Panc1 (cell line): Measurements from ENCODE around the gene PDXK. TPM values are rescaled to one million over a fixed set of nuclear protein-coding genes. Genes with fewer than 3 reads are reported as not detected.

Experiments used
- ATAC-seq: fragments of 200-7000 bp; cut with Tn5 transposase; 2 replicates; pipeline ENCODE4 v1.9.1; 2020; ENCODE audit warnings: mild to moderate bottlenecking, moderate library complexity
- BruUV-seq: library from RNA; stranded (reverse); fragments of 400-500 nt; replicated peaks from 2 replicates; lab custom pipeline; 2021; lab: Mats Ljungman, UMichigan
- CTCF ChIA-PET: fragments of 300-600 bp; sonication (Branson Sonifier 250); formaldehyde crosslinking; loops from one replicate; lab custom pipeline; 2022; ENCODE audit warnings: antibody characterized with exemption; lab: Charles Lee
- POLR2A ChIA-PET: fragments of 300-600 bp; sonication (Branson Sonifier 250); formaldehyde crosslinking; loops from one replicate; lab custom pipeline; 2022; ENCODE audit warnings: antibody characterized with exemption; lab: Charles Lee
- DNase-seq: peaks from one replicate; pipeline ENCODE4 v3.0.0-alpha.2; 2010; ENCODE audit warnings: low read depth, low spot score
- H3K27ac ChIP-seq: 2 replicates; pipeline ENCODE4 v1.5.1; 2011; ENCODE audit warnings: mild to moderate bottlenecking, low read length, inconsistent platforms
- H3K27me3 ChIP-seq: fragments of 200-500 bp; sonication (Bioruptor generic); 2 replicates; pipeline ENCODE4 v1.6.0; 2014; ENCODE audit warnings: low read length, inconsistent platforms; ENCODE audit not compliant: control insufficient read depth, insufficient read depth
- H3K36me3 ChIP-seq: fragments of 200-500 bp; sonication (Bioruptor generic); 2 replicates; pipeline ENCODE4 v1.5.1; 2014; ENCODE audit warnings: inconsistent platforms, mild to moderate bottlenecking, low read length, moderate library complexity; ENCODE audit not compliant: control insufficient read depth, insufficient read depth
- H3K4me1 ChIP-seq: 2 replicates; pipeline ENCODE4 v1.5.1; 2011; ENCODE audit warnings: inconsistent platforms, mild to moderate bottlenecking, low read length, moderate library complexity; ENCODE audit not compliant: control insufficient read depth, insufficient read depth
- H3K4me3 ChIP-seq, 2 experiments: 2 replicates each; pipeline ENCODE4 v1.5.1; 2011 to 2012; ENCODE audit warnings: low read depth in 2 of 2, low read length in 2 of 2, mild to moderate bottlenecking in 2 of 2, inconsistent platforms in 1 of 2, moderate library complexity in 1 of 2
- H3K9me3 ChIP-seq: fragments of 200-500 bp; sonication (Bioruptor generic); 2 replicates; pipeline ENCODE4 v1.5.1; 2014; ENCODE audit warnings: low read depth, mild to moderate bottlenecking, inconsistent platforms, low read length, moderate library complexity; ENCODE audit not compliant: control insufficient read depth, insufficient read depth
- POLR2AphosphoS5 ChIP-seq: IDR thresholded peaks from 2 replicates; pipeline ENCODE4 v1.6.1; 2012; ENCODE audit warnings: mild to moderate bottlenecking, low read depth, low read length, moderate library complexity
- SIN3A ChIP-seq: IDR thresholded peaks from 2 replicates; pipeline ENCODE4 v1.6.1; 2012; ENCODE audit warnings: low read depth, mild to moderate bottlenecking, low read length, moderate library complexity, borderline replicate concordance; ENCODE audit not compliant: insufficient read depth
- TCF7L2 ChIP-seq: IDR thresholded peaks from 2 replicates; pipeline ENCODE4 v1.6.1; 2011; ENCODE audit warnings: mild to moderate bottlenecking, low read depth, low read length, inconsistent platforms
- in situ Hi-C: cut with HindIII; loops from 2 replicates; pipeline ENCODE4 v1.10.0; 2016; ENCODE audit warnings: low sequenced_read_pairs, low pct_unique_long_range_greater_than_20kb
- intact Hi-C: fragments of 100-400 bp; cut with micrococcal nuclease; formaldehyde crosslinking; loops from one replicate; pipeline ENCODE4 v1.10.0; 2022; ENCODE audit not compliant: unreplicated experiment
- total RNA-seq: library from RNA; stranded (reverse); gene quantifications from one replicate; pipeline ENCODE4 v1.2.1, GENCODE V29; 2021; ENCODE audit not compliant: unreplicated experiment
- TF ChIP-seq, protein P1 (sequence below): fragments of 450-650 bp; IDR thresholded peaks from 2 replicates; pipeline ENCODE4 v1.5.1; 2017; ENCODE audit warnings: mild to moderate bottlenecking
- TF ChIP-seq, protein P2 (sequence below), 2 experiments: IDR thresholded peaks; 2 replicates each; pipeline ENCODE4 v1.6.1; 2011 to 2012; ENCODE audit warnings: low read depth in 2 of 2, control low read depth in 1 of 2, low read length in 1 of 2, mild to moderate bottlenecking in 1 of 2, moderate library complexity in 1 of 2; ENCODE audit not compliant: insufficient read depth in 1 of 2

Gene PDXK
- total RNA-seq, 1 experiment from 2014 or later = 184 TPM

DNA sequence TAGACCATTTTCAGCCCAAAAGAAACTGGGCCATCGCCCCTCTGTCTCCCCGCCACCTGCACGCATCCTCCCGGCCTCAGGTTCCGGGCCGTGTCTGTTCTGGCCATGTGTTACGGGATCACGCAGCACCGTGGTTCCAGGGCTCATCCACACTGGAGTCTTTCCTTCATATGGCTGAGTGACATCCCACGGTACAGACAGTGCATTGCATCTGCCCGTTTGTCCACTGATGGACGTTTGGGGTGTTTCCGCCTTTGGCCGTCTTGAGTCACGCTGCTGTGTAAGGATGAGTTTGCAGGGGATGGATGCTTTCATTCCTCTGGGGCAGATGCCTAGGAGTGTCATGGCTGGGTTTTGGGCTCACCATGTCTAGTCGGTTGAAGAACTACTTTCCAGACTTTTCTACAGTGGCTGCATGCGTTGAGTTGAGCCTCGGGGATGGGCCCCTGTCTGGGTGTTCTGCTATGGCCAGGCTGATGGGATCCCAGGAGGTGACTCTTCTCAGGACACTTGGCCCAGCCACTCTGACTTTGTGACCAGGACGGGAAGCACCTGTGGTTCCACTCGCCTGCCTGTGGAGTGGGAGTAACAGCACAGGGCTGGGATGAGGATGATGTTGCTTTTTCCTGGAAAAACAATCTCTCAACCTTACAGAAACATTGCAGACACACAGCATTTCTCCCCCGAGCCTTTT, 87.2 kb downstream of the PDXK start:
- H3K9me3 ChIP-seq = no peaks in the 10 kb centered on the region
- peaks cover 11% of the 10 kb centered on the region for H3K4me1 ChIP-seq
- no TSS peak for BruUV-seq
- no peaks in the 10 kb centered on the region for H3K27me3 ChIP-seq
- ChIA-PET CTCF (no interaction called here), POLR2A (no interaction called here)
- no peaks in the 10 kb centered on the region for H3K36me3 ChIP-seq
- DNase-seq (no peak), ATAC-seq (no peak)
- no peak overlapping the region for H3K4me3 ChIP-seq
- no peak overlapping the region for H3K27ac ChIP-seq
- TF ChIP-seq POLR2AphosphoS5 = no peak
- TF ChIP-seq, protein P1, sequence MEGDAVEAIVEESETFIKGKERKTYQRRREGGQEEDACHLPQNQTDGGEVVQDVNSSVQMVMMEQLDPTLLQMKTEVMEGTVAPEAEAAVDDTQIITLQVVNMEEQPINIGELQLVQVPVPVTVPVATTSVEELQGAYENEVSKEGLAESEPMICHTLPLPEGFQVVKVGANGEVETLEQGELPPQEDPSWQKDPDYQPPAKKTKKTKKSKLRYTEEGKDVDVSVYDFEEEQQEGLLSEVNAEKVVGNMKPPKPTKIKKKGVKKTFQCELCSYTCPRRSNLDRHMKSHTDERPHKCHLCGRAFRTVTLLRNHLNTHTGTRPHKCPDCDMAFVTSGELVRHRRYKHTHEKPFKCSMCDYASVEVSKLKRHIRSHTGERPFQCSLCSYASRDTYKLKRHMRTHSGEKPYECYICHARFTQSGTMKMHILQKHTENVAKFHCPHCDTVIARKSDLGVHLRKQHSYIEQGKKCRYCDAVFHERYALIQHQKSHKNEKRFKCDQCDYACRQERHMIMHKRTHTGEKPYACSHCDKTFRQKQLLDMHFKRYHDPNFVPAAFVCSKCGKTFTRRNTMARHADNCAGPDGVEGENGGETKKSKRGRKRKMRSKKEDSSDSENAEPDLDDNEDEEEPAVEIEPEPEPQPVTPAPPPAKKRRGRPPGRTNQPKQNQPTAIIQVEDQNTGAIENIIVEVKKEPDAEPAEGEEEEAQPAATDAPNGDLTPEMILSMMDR = no peak
- intact Hi-C loops = no loop called here
- in situ Hi-C loops = no loop called here

DNA sequence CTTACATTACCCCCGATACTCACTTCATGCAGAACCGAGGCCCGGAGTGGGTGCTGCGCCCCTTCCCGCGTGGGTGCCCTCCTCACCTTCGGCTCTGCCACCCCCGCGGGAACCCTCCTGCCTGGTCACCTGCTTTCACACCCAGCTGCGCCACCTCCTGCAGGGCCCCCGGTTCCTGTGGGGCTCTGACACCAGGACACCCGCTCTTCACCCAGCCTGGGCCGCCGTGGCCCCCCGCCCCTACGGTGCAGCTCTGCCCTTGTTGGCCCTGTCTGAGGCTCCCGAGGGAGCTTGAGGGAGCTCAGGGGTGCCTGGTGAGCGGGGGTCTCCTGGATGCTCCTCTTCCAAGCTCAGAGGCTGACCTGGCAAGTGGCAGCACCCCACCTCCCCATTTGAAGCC, 89.4 kb downstream of the PDXK start:
- CTCF ChIA-PET = interaction anchor here (0.5 kb wide), 1 partner anchor 58 kb away, joined by 4 read pairs; no protein-coding TSS in a partner anchor
- Histone ChIP-seq H3K4me3 (no peak overlapping the region), H3K27ac (no peak overlapping the region), H3K4me1 (peaks cover 18% of the 10 kb centered on the region), H3K36me3 (no peaks in the 10 kb centered on the region), H3K27me3 (no peaks in the 10 kb centered on the region), H3K9me3 (no peaks in the 10 kb centered on the region)
- TF ChIP-seq, protein P1 = no peak
- TF ChIP-seq SIN3A (no peak), POLR2AphosphoS5 (no peak), TCF7L2 (no peak)
- TF ChIP-seq, protein P2, sequence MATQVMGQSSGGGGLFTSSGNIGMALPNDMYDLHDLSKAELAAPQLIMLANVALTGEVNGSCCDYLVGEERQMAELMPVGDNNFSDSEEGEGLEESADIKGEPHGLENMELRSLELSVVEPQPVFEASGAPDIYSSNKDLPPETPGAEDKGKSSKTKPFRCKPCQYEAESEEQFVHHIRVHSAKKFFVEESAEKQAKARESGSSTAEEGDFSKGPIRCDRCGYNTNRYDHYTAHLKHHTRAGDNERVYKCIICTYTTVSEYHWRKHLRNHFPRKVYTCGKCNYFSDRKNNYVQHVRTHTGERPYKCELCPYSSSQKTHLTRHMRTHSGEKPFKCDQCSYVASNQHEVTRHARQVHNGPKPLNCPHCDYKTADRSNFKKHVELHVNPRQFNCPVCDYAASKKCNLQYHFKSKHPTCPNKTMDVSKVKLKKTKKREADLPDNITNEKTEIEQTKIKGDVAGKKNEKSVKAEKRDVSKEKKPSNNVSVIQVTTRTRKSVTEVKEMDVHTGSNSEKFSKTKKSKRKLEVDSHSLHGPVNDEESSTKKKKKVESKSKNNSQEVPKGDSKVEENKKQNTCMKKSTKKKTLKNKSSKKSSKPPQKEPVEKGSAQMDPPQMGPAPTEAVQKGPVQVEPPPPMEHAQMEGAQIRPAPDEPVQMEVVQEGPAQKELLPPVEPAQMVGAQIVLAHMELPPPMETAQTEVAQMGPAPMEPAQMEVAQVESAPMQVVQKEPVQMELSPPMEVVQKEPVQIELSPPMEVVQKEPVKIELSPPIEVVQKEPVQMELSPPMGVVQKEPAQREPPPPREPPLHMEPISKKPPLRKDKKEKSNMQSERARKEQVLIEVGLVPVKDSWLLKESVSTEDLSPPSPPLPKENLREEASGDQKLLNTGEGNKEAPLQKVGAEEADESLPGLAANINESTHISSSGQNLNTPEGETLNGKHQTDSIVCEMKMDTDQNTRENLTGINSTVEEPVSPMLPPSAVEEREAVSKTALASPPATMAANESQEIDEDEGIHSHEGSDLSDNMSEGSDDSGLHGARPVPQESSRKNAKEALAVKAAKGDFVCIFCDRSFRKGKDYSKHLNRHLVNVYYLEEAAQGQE (IDR thresholded peaks at IDR 0.05; ENCODE audit: insufficient read depth in 1 of 2, low read depth in 2 of 2, low read length in 1 of 2) = no peak
- no peak for ATAC-seq
- BruUV-seq = no TSS peak
- POLR2A ChIA-PET = interaction anchor here (0.6 kb wide), 1 partner anchor 285 kb away, joined by 4 read pairs; no protein-coding TSS in a partner anchor
- in situ Hi-C loops = no loop called here
- DNase-seq = no peak
- intact Hi-C loops = no loop called here
